CD14-positive monocyte (primary cell): Measurements from ENCODE around the gene CYP4B1. TPM values are rescaled to one million over a fixed set of nuclear protein-coding genes. Genes with fewer than 3 reads are reported as not detected.

Experiments used
- DNase-seq, 3 donors: peaks; one replicate each; pipeline ENCODE4 v3.0.0-alpha.2; 2011 to 2022
- H2AFZ ChIP-seq: 2 replicates; pipeline ENCODE4 v1.6.0; 2012; ENCODE audit warnings: mild to moderate bottlenecking, low read depth, low read length, inconsistent platforms; ENCODE audit not compliant: insufficient read depth, poor library complexity, severe bottlenecking
- H3K27ac ChIP-seq, 2 donors: 1 replicate in 1 of 2; 2 replicates in 1 of 2; pipeline ENCODE4 v1.5.1; 2012 to 2013; ENCODE audit warnings: low read length in 2 of 2, control low read depth in 1 of 2, inconsistent platforms in 1 of 2, low read depth in 1 of 2, mild to moderate bottlenecking in 1 of 2
- H3K27me3 ChIP-seq, 2 donors: one replicate each; pipeline versions ENCODE4 v1.6.0 to v1.6.1; 2011 to 2013; ENCODE audit warnings: low read length in 2 of 2; ENCODE audit not compliant: control insufficient read depth in 2 of 2, insufficient read depth in 2 of 2
- H3K36me3 ChIP-seq, 2 donors: replicated peaks in 1 of 2; 1 replicate in 1 of 2; 2 replicates in 1 of 2; pipeline versions ENCODE4 v1.5.1 to v1.6.1; 2012 to 2013; ENCODE audit warnings: low read length in 2 of 2, control low read depth in 1 of 2, inconsistent platforms in 1 of 2, mild to moderate bottlenecking in 1 of 2; ENCODE audit not compliant: insufficient read depth in 2 of 2, control insufficient read depth in 1 of 2
- H3K4me1 ChIP-seq, 2 donors: 1 replicate in 1 of 2; 2 replicates in 1 of 2; pipeline versions ENCODE4 v1.5.1 to v1.6.1; 2012 to 2013; ENCODE audit warnings: low read length in 2 of 2, control low read depth in 1 of 2, inconsistent platforms in 1 of 2, mild to moderate bottlenecking in 1 of 2, moderate library complexity in 1 of 2; ENCODE audit not compliant: insufficient read depth in 2 of 2, control insufficient read depth in 1 of 2
- H3K4me2 ChIP-seq: replicated peaks from 2 replicates; pipeline ENCODE3; 2012; ENCODE audit warnings: low read length, moderate library complexity, mild to moderate bottlenecking; ENCODE audit not compliant: poor library complexity, severe bottlenecking; ENCODE audit errors: extremely low read depth
- H3K4me3 ChIP-seq, 3 experiments: fragments of 200-600 bp in 1 of 3; sonication (generic) in 1 of 3; replicated peaks in 1 of 3; 1 replicate in 2 of 3; 2 replicates in 1 of 3; pipeline ENCODE4 v1.5.1; 2011 to 2013; ENCODE audit warnings: low read length in 3 of 3, mild to moderate bottlenecking in 3 of 3, control low read depth in 2 of 3, low read depth in 2 of 3, inconsistent platforms in 1 of 3, moderate library complexity in 1 of 3
- H3K79me2 ChIP-seq: 2 replicates; pipeline ENCODE4 v1.6.0; 2012; ENCODE audit warnings: mild to moderate bottlenecking, control low read depth, inconsistent platforms, low read length, moderate library complexity; ENCODE audit not compliant: insufficient read depth
- H3K9ac ChIP-seq: 2 replicates; pipeline ENCODE4 v1.6.0; 2017; ENCODE audit warnings: low read length, mild to moderate bottlenecking; ENCODE audit not compliant: insufficient read depth, poor library complexity, severe bottlenecking
- H3K9me3 ChIP-seq, 2 donors: replicated peaks in 1 of 2; 1 replicate in 1 of 2; 2 replicates in 1 of 2; pipeline versions ENCODE4 v1.5.1 to v1.6.1; 2012 to 2013; ENCODE audit warnings: low read length in 2 of 2, control low read depth in 1 of 2; ENCODE audit not compliant: control insufficient read depth in 1 of 2, insufficient read depth in 1 of 2
- H4K20me1 ChIP-seq: 2 replicates; pipeline ENCODE4 v1.6.0; 2012; ENCODE audit warnings: mild to moderate bottlenecking, low read length, control low read depth, moderate library complexity; ENCODE audit not compliant: insufficient read depth
- H3K27ac Mint-ChIP-seq, 7 donors: one replicate each; pipeline ENCODE4 v1.8.0; 2020; ENCODE audit warnings: mild to moderate bottlenecking in 7 of 7, mixed read lengths in 7 of 7, moderate library complexity in 6 of 7, inconsistent platforms in 2 of 7
- H3K27me3 Mint-ChIP-seq, 3 donors: one replicate each; pipeline ENCODE4 v1.8.0; 2021 to 2022; ENCODE audit warnings: low read depth in 3 of 3, mild to moderate bottlenecking in 3 of 3, mixed read lengths in 3 of 3, moderate library complexity in 3 of 3, inconsistent platforms in 1 of 3
- H3K36me3 Mint-ChIP-seq, 2 donors: one replicate each; pipeline ENCODE4 v1.8.0; 2020; ENCODE audit warnings: mixed read lengths in 2 of 2, inconsistent platforms in 1 of 2, mild to moderate bottlenecking in 1 of 2
- H3K4me1 Mint-ChIP-seq: one replicate; pipeline ENCODE4 v1.8.0; 2020; ENCODE audit warnings: mild to moderate bottlenecking, mixed read lengths
- H3K4me3 Mint-ChIP-seq, 2 donors: one replicate each; pipeline ENCODE4 v1.8.0; 2020; ENCODE audit warnings: mild to moderate bottlenecking in 2 of 2, mixed read lengths in 2 of 2, moderate library complexity in 1 of 2
- H3K9me3 Mint-ChIP-seq, 7 donors: one replicate each; pipeline ENCODE4 v1.8.0; 2020 to 2022; ENCODE audit warnings: mixed read lengths in 7 of 7, mild to moderate bottlenecking in 6 of 7, moderate library complexity in 6 of 7, inconsistent platforms in 2 of 7
- WGBS: methylation state at CpG from one replicate; pipeline ENCODE4 v1.1.5; 2013; ENCODE audit warnings: missing lambda C conversion rate; ENCODE audit not compliant: insufficient coverage; 5-methylcytosine and 5-hydroxymethylcytosine counted together
- intact Hi-C, 2 donors: fragments of 100-400 bp; cut with micrococcal nuclease; formaldehyde crosslinking; loops; one replicate each; pipeline versions ENCODE4 v1.15.0 to v1.15.1; 2023
- polyA plus RNA-seq, 3 donors: library from polyadenylated mRNA; depleted of rRNA in 1 of 3; unstranded in 2 of 3; stranded (reverse) in 1 of 3; fragments of 300-500 nt in 2 of 3; fragments of >200 nt in 1 of 3; fragmentation: Illumina TruSeq in 2 of 3; gene quantifications; 1 replicate in 2 of 3; 2 replicates in 1 of 3; pipeline ENCODE4 v1.2.3, GENCODE V29; 2012 to 2021
- TF ChIP-seq, protein P1 (sequence below): fragments of 200-600 bp; IDR thresholded peaks from one replicate; pipeline ENCODE4 v1.8.0; 2022; ENCODE audit warnings: antibody characterized with exemption, mild to moderate bottlenecking

CYP4B1 gene
- polyA plus RNA-seq, 3 donors, result not detected

DNA sequence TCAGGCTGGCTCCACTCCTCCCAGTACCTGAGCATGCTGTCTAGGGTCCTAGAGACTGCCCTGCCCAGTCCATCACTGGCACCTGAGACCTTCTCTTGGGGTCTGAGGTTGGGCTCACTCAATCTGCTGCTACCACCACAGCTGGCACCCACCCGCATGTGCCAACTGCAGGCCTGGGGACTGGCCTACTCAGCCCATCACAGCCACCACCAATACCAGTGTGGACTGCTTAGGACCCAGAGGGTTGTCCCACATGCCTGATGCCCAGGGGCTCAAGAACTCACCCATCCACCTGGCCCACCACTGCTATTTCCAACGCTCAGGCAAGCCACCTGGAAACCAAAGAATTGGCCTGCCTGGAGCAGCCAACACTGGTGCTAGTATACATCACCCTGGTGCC lies 63.5 kb downstream of the CYP4B1 start:
- no peak overlapping the region for H3K4me3 ChIP-seq
- 100% methylated on average over 2 of the region's 2 CpGs for WGBS
- peaks cover 1 to 14% (median 5%) of the 10 kb centered on the region in 3 donors for H3K27me3 Mint-ChIP-seq
- TF ChIP-seq, protein P1, sequence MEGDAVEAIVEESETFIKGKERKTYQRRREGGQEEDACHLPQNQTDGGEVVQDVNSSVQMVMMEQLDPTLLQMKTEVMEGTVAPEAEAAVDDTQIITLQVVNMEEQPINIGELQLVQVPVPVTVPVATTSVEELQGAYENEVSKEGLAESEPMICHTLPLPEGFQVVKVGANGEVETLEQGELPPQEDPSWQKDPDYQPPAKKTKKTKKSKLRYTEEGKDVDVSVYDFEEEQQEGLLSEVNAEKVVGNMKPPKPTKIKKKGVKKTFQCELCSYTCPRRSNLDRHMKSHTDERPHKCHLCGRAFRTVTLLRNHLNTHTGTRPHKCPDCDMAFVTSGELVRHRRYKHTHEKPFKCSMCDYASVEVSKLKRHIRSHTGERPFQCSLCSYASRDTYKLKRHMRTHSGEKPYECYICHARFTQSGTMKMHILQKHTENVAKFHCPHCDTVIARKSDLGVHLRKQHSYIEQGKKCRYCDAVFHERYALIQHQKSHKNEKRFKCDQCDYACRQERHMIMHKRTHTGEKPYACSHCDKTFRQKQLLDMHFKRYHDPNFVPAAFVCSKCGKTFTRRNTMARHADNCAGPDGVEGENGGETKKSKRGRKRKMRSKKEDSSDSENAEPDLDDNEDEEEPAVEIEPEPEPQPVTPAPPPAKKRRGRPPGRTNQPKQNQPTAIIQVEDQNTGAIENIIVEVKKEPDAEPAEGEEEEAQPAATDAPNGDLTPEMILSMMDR, result no peak
- peaks cover 5% of the 10 kb centered on the region for H3K4me1 Mint-ChIP-seq
- H2AFZ ChIP-seq, result no peak overlapping the region
- H3K79me2 ChIP-seq, result no peaks in the 10 kb centered on the region
- H3K4me2 ChIP-seq, result no peak overlapping the region
- H3K9me3 Mint-ChIP-seq, result peaks cover 2 to 13% (median 7%) of the 10 kb centered on the region in 7 donors
- peaks cover 0 to 7% of the 10 kb centered on the region in 2 donors for H3K9me3 ChIP-seq
- DNase-seq, result no peak
- no peaks in the 10 kb centered on the region for H3K36me3 Mint-ChIP-seq
- H4K20me1 ChIP-seq, result no peaks in the 10 kb centered on the region
- H3K27ac ChIP-seq, result no peak overlapping the region
- H3K9ac ChIP-seq, result no peak overlapping the region
- no peak overlapping the region for H3K27ac Mint-ChIP-seq
- peaks cover 0 to 7% of the 10 kb centered on the region in 2 donors for H3K27me3 ChIP-seq
- H3K4me1 ChIP-seq, result no peaks in the 10 kb centered on the region
- H3K4me3 Mint-ChIP-seq, result no peak overlapping the region
- intact Hi-C loops, result no loop called here
- no peaks in the 10 kb centered on the region for H3K36me3 ChIP-seq

Other genes starting within 250 kb of the CYP4B1 start
- not detected for gene KNCN, start 247.4 kb upstream of the CYP4B1 start, polyA plus RNA-seq
- 100 to 1,000 TPM in 1 of 3 donors, 10 to 100 TPM in 2; 38.2 to 144 (median 38.6) TPM for gene MKNK1, start 194.8 kb upstream of the CYP4B1 start, polyA plus RNA-seq
- gene MOB3C, start 182.2 kb upstream of the CYP4B1 start, polyA plus RNA-seq, result 10 to 100 TPM in 1 of 3 donors, 1 to 10 TPM in 2; 5.3 to 18.1 (median 6.1) TPM
- gene ATPAF1, start 130.7 kb upstream of the CYP4B1 start, polyA plus RNA-seq, result 10 to 100 TPM; 16.9 to 45.4 (median 33.4) TPM
- not detected for gene TEX38, start 127.2 kb upstream of the CYP4B1 start, polyA plus RNA-seq
- gene EFCAB14, start 79.9 kb upstream of the CYP4B1 start, polyA plus RNA-seq, result 10 to 100 TPM; 31.4 to 75.5 (median 49.8) TPM
- gene CYP4A11, start 142.4 kb downstream of the CYP4B1 start, polyA plus RNA-seq, result not detected
- gene CYP4X1, start 224.6 kb downstream of the CYP4B1 start, polyA plus RNA-seq, result not detected